OCI-M1 (cell line): ENCODE measurements around the gene IFNA5.

Experiments used
- DNase-seq: peaks from one replicate; lab custom pipeline; 2025; lab: John Stamatoyannopoulos, UW

The IFNA5 gene

GRCh38 chr9:21305213-21305612, at the start of gene IFNA5:
TSS of gene IFNA5 (minus strand) at chr9:21305313. CDS start at chr9:21305256, 57 bp downstream.
- DNase-seq: no peak

- DNase-seq: no peak
These were observed 45.7 kb upstream of the IFNA5 start, which contains the start of gene IFNA6 for GRCh38 chr9:21350787-21351186. TSS of gene IFNA6 (minus strand) at chr9:21350887. CDS start at chr9:21350887, 0 bp downstream.

- no peak for DNase-seq
These were observed 43.4 kb upstream of the IFNA5 start for GRCh38 chr9:21348430-21348970.

- DNase-seq: no peak
These were observed 35.6 kb upstream of the IFNA5 start for GRCh38 chr9:21340735-21341134.

GRCh38 chr9:21336457-21336856, 31.3 kb upstream of the IFNA5 start:
- peak; percentile 43 for DNase-seq

- DNase-seq: peak; percentile 87
These were observed 29.9 kb upstream of the IFNA5 start, which contains the start of gene KLHL9 for GRCh38 chr9:21334701-21335632. TSS of gene KLHL9 (minus strand) at chr9:21335404. CDS start at chr9:21334859, 545 bp downstream.

- peak; percentile 33 for DNase-seq
These were observed 28.1 kb upstream of the IFNA5 start for GRCh38 chr9:21333226-21333625.

GRCh38 chr9:21331676-21332402, 26.7 kb upstream of the IFNA5 start:
- peak; percentile 11 for DNase-seq

- DNase-seq: peak; percentile 70
These were observed 21.5 kb upstream of the IFNA5 start for GRCh38 chr9:21326526-21327139.

- DNase-seq: no peak
These were observed 18.9 kb upstream of the IFNA5 start for GRCh38 chr9:21324047-21324446.

GRCh38 chr9:21322911-21323461, 17.9 kb upstream of the IFNA5 start:
- no peak for DNase-seq

GRCh38 chr9:21320465-21320864, 15.4 kb upstream of the IFNA5 start:
- DNase-seq: no peak

- peak; percentile 59 for DNase-seq
These were observed 13.1 kb upstream of the IFNA5 start for GRCh38 chr9:21317956-21318923.

- peak; percentile 13 for DNase-seq
These were observed 11.7 kb upstream of the IFNA5 start for GRCh38 chr9:21316860-21317259.

- DNase-seq: no peak
These were observed 11.1 kb upstream of the IFNA5 start for GRCh38 chr9:21316032-21316842.

GRCh38 chr9:21314152-21314551, 9.0 kb upstream of the IFNA5 start:
- DNase-seq: no peak

GRCh38 chr9:21311889-21312288, 6.8 kb upstream of the IFNA5 start:
- no peak for DNase-seq

GRCh38 chr9:21295992-21296391, 9.1 kb downstream of the IFNA5 start:
- no peak for DNase-seq

GRCh38 chr9:21294904-21295538, 10.1 kb downstream of the IFNA5 start:
- DNase-seq: no peak
